C4-2B (cell line): ENCODE data around the gene CASKIN2.

Experiments
- H3K27ac ChIP-seq: fragments of 450-650 bp; 2 replicates; pipeline ENCODE4 v1.5.1; 2017
- ZFX ChIP-seq: fragments of 450-650 bp; IDR thresholded peaks from 2 replicates; pipeline ENCODE4 v1.6.1; 2017
- TF ChIP-seq, protein P1 (sequence below): fragments of 450-650 bp; conservative IDR thresholded peaks from 2 replicates; pipeline ENCODE4 v1.5.1; 2017; ENCODE audit warnings: mild to moderate bottlenecking

Gene CASKIN2

DNA sequence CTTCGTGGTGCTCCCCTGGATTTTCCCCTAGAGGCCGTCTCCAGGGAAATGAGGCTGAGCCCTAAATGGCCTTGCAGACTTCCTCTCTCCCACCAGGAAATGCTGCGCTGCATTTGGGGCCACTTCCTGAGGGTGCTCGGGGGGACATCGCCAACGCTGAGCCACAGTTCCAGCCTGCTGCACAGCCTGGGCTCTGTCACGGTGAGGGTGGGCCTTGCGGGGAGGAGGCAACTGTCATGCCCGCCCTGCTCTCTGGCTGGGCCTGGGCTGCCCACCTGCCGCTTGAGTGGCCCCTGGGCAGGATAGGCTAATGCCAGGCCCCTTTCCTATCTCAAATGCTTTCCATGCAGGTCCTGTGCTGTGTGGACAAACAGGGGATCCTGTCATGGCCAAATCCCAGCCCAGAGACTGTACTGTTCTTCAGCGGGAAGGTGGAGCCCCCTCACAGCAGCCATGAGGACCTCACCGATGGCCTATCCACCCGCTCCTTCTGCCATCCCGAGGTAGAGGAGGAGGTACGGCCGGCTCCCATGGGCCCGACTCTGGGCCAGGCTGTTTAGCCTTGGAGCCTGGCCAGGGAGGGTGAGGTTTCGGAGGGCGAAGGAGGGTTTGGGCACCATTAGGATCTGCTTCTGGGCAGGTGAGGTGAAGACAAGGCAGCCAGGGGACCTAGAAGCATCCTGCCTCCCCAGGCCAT lies 24.2 kb downstream of the CASKIN2 start:
- TF ChIP-seq ZFX, result no peak
- TF ChIP-seq, protein P1, sequence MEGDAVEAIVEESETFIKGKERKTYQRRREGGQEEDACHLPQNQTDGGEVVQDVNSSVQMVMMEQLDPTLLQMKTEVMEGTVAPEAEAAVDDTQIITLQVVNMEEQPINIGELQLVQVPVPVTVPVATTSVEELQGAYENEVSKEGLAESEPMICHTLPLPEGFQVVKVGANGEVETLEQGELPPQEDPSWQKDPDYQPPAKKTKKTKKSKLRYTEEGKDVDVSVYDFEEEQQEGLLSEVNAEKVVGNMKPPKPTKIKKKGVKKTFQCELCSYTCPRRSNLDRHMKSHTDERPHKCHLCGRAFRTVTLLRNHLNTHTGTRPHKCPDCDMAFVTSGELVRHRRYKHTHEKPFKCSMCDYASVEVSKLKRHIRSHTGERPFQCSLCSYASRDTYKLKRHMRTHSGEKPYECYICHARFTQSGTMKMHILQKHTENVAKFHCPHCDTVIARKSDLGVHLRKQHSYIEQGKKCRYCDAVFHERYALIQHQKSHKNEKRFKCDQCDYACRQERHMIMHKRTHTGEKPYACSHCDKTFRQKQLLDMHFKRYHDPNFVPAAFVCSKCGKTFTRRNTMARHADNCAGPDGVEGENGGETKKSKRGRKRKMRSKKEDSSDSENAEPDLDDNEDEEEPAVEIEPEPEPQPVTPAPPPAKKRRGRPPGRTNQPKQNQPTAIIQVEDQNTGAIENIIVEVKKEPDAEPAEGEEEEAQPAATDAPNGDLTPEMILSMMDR, result no peak
- no peak overlapping the region for H3K27ac ChIP-seq

DNA sequence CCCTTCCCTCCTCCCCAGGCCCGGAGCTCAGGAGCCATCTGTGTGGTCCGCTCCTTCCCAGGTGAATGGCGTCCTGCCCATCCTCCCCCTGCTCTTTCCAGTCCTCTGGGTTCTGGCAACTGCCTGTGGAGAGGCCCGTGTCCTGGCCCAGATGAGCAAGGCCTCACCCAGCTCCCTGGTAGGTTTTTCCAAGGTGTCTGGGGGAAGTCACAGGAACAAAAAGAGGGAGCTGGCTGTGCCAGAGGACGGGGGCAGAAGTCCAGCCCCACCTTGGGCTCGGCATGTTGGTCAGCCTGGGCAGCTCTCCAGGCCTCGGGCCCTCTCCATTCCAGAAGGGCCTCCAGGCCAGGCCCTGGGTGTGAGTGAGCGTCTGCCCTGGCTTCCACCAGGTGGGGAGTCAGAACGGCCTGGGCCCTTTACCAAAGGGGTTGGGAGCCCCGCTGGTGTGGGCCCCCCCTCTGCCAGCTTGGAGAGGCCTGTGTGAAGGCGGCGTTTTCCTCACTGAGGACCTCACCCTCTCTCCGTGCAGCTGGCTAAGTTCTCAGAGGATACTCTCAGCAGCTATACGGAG lies 25.1 kb downstream of the CASKIN2 start:
- no peak overlapping the region for H3K27ac ChIP-seq
- no peak for TF ChIP-seq ZFX
- TF ChIP-seq, protein P1, result no peak

DNA sequence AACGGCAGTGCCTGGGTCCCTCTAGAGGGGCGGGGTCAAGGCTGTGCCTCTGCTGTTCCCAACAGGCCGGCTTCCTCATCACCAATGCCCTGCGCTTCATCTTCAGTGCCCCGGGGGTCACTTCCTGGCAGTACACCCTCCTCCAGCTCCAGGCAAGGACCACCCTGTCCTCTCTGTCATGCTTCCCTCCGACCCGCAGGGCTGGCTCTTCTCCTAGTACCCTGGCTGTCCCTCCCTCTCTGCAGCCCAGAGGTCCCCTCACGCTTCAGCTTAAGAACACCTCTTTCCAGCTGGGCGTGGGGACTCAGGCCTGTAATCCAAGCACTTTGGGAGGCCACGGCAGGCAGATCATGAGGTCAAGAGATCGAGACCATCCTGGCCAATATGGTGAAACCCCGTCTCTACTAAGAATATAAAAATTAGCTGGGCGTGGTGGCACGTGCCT lies 25.8 kb downstream of the CASKIN2 start:
- H3K27ac ChIP-seq, result no peak overlapping the region
- TF ChIP-seq, protein P1, result no peak
- no peak for TF ChIP-seq ZFX

DNA sequence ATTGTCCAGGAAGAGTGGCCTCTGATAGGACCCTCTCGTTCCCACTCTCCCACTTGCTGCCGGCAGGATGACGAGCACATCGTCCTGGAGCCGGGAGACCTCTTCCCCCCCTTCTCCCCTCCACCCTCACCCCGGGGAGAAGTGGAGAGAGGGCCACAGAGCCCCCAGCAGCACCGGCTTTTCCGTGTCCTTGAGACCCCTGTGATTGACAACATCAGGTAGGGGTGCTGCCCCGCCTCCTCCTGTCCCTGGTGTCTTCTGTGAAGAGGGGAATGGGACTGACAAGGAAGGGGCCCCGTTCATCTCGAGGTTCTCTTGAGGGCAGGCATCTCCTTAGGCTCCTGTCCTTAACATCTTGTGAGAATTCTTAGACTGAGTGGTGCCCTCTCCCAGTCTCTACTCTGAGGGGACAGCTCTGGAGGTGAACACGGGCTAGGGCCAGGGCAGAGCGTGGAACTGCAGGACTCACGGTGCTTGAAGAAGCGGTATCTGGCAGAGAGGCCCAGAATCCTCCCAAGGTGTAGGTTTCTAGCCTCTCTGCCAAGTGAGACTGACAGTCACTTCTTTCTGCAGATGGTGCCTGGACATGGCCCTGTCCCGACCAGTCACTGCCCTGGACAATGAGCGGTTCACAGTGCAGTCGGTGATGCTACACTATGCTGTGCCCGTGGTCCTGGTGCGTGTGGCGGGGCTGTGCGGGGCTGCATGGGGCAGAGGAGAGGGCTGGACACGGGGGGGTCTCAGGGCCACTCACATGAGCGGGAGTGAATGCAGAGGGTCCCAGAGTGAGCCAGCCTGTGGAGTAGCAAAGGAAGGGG lies 26.4 kb downstream of the CASKIN2 start:
- TF ChIP-seq, protein P1, result no peak
- no peak for TF ChIP-seq ZFX
- H3K27ac ChIP-seq, result no peak overlapping the region

DNA sequence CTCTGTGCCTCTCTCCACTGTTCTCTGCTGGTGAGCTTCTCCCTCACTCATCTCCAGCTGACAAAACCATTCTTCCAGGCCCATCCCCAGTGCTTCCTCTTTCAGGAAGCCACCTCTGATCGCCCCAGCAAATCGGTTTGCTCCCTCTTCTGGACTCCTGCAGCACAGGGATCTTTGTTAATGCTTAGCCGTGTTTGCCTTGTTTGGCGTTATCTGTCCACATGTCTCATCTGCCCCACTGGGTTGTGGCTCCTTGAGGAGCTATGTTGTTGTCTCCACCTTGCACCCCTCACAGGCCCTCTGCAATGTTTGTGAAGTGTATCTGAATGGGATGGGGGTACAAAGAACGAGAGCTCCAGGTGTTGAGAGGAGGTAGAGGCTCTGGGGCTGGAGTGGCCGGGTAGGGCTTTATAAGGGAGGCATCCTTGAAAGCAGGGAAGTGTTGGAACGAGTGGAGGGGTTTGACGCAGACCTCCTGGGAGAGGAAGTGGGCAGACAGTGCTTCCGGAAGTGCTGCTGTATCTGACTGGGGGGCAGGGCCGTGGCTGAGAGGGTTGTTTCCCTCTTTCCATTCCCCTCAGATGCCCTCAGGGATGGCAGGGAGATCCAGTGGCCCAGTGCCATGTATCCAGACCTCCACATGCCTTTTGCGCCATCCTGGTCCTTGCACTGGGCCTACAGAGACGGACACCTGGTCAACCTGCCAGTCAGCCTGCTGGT lies 27.8 kb downstream of the CASKIN2 start:
- no peak overlapping the region for H3K27ac ChIP-seq
- TF ChIP-seq ZFX, result no peak
- TF ChIP-seq, protein P1, result no peak

DNA sequence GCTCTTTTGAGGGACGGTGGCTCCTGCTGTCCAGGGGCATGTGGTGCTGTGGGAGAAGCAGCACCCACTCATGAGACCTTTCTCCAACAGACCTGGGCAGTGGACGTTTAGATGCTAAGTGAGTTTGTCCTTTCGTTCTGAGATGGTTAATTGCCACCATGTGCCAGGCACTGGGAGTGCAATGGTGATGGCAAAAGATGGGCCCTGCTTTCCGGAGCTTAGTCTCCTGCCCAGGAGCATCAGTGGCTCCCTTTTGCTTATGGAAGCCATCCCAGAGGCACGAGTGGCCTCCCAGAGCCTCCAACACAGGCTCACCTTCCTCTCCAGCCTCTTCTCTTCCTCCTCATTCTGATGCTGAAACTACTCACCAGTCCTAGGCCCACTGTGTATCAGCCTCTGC lies 28.4 kb downstream of the CASKIN2 start:
- TF ChIP-seq ZFX, result no peak
- TF ChIP-seq, protein P1, result no peak
- no peak overlapping the region for H3K27ac ChIP-seq
